ENCODE measurements around the gene LPP. TPM values are rescaled to one million over a fixed set of nuclear protein-coding genes. Genes with fewer than 3 reads are reported as not detected.

The LPP gene
- polyA plus RNA-seq, 3 donors = 14.1 to 23.2 (median 15.3) TPM

DNA sequence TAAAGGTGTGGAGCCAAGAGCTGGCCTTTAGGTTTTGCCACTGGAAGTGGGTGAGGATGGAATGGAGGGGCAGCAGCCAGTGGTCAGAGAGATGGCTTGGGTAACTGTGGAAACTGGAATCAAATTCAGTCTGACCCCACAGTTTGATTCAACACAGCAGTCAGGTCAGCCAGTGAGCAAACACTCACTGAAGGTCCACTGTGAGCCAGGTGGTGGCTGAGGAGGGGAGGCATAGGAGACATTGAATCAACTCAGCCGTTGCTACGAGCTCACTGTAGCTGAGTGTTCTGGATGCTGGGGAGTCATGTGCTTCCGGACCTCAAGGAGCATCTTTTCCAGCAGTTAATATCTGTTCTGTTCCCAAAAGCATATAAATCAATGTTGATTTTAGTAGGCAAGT is 37.5 kb downstream of the LPP start:
- Histone ChIP-seq H3K79me2 (ENCODE audit: insufficient read depth, low read length) (peaks cover 23% of the 10 kb centered on the region), H2AFZ (ENCODE audit: insufficient read depth, low read depth, low read length, poor library complexity, severe bottlenecking) (no peak overlapping the region), H3K27me3 (ENCODE audit: control insufficient read depth in 2 of 2, insufficient read depth in 2 of 2, low read length in 2 of 2) (no peaks in the 10 kb centered on the region), H4K20me1 (ENCODE audit: insufficient read depth, low read length) (peaks cover 7% of the 10 kb centered on the region), H3K27ac (ENCODE audit: low read depth in 1 of 2, low read length in 2 of 2) (no peak overlapping the region), H3K4me2 (replicated peaks; ENCODE audit: extremely low read depth, low read length, poor library complexity, severe bottlenecking) (no peak overlapping the region), H3K9me3 (replicated peaks in 1 of 2; ENCODE audit: control insufficient read depth in 1 of 2, insufficient read depth in 1 of 2, low read length in 2 of 2) (no peaks in the 10 kb centered on the region), H3K9ac (ENCODE audit: insufficient read depth, low read length, poor library complexity, severe bottlenecking) (no peak overlapping the region), H3K4me1 (ENCODE audit: control insufficient read depth in 1 of 2, insufficient read depth in 2 of 2, low read length in 2 of 2) (peaks cover 26 to 38% of the 10 kb centered on the region in 2 donors), H3K36me3 (replicated peaks in 1 of 2; ENCODE audit: control insufficient read depth in 1 of 2, insufficient read depth in 2 of 2, low read length in 2 of 2) (peaks cover 0 to 7% of the 10 kb centered on the region in 2 donors), H3K4me3 (replicated peaks in 1 of 3; ENCODE audit: low read depth in 2 of 3, low read length in 3 of 3) (no peak overlapping the region)
- H3K27ac Mint-ChIP-seq = peak overlapping the region in 4 of 7 donors; percentile 8 to 73 (median 31)
- peaks cover 0 to 3% (median 0%) of the 10 kb centered on the region in 3 donors for H3K27me3 Mint-ChIP-seq (ENCODE audit: low read depth in 3 of 3)
- DNase-seq = no peak
- no peak overlapping the region for H3K4me3 Mint-ChIP-seq
- 90% methylated on average over 2 of the region's 3 CpGs for WGBS (ENCODE audit: insufficient coverage)
- TF ChIP-seq, protein P1, sequence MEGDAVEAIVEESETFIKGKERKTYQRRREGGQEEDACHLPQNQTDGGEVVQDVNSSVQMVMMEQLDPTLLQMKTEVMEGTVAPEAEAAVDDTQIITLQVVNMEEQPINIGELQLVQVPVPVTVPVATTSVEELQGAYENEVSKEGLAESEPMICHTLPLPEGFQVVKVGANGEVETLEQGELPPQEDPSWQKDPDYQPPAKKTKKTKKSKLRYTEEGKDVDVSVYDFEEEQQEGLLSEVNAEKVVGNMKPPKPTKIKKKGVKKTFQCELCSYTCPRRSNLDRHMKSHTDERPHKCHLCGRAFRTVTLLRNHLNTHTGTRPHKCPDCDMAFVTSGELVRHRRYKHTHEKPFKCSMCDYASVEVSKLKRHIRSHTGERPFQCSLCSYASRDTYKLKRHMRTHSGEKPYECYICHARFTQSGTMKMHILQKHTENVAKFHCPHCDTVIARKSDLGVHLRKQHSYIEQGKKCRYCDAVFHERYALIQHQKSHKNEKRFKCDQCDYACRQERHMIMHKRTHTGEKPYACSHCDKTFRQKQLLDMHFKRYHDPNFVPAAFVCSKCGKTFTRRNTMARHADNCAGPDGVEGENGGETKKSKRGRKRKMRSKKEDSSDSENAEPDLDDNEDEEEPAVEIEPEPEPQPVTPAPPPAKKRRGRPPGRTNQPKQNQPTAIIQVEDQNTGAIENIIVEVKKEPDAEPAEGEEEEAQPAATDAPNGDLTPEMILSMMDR (IDR thresholded peaks at IDR 0.05) = no peak
- peaks cover 40 to 48% of the 10 kb centered on the region in 2 donors for H3K36me3 Mint-ChIP-seq
- intact Hi-C loops (cut with micrococcal nuclease) = no loop called here
- peaks cover 44% of the 10 kb centered on the region for H3K4me1 Mint-ChIP-seq
- H3K9me3 Mint-ChIP-seq = peaks cover 0 to 1% (median 0%) of the 10 kb centered on the region in 7 donors

DNA sequence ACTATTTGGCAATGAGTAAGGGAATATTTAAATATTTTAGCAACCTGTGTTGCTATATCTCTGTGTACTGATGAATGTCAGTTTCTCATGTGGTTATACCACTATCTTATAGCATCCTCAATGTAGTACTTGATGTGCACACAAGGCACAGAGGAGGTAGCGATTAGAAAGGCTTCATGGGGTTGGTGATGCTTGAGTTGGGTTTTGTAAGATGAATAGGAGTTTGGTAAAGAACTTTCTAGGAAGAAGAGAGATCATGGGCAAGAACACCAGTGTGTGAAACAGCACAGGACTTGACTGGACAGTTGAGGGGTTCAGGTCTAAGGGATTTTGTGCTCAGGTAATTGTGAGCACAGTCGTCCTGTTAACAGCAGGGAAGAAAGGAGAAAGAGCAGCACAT is 38.1 kb downstream of the LPP start:
- Histone ChIP-seq H3K27me3 (ENCODE audit: control insufficient read depth in 2 of 2, insufficient read depth in 2 of 2, low read length in 2 of 2) (no peaks in the 10 kb centered on the region), H3K79me2 (ENCODE audit: insufficient read depth, low read length) (peaks cover 25% of the 10 kb centered on the region), H3K9me3 (replicated peaks in 1 of 2; ENCODE audit: control insufficient read depth in 1 of 2, insufficient read depth in 1 of 2, low read length in 2 of 2) (no peaks in the 10 kb centered on the region), H3K36me3 (replicated peaks in 1 of 2; ENCODE audit: control insufficient read depth in 1 of 2, insufficient read depth in 2 of 2, low read length in 2 of 2) (peaks cover 0 to 7% of the 10 kb centered on the region in 2 donors), H3K4me1 (ENCODE audit: control insufficient read depth in 1 of 2, insufficient read depth in 2 of 2, low read length in 2 of 2) (peaks cover 23 to 38% of the 10 kb centered on the region in 2 donors), H3K4me3 (replicated peaks in 1 of 3; ENCODE audit: low read depth in 2 of 3, low read length in 3 of 3) (no peak overlapping the region), H4K20me1 (ENCODE audit: insufficient read depth, low read length) (peaks cover 13% of the 10 kb centered on the region), H3K27ac (ENCODE audit: low read depth in 1 of 2, low read length in 2 of 2) (no peak overlapping the region), H2AFZ (ENCODE audit: insufficient read depth, low read depth, low read length, poor library complexity, severe bottlenecking) (no peak overlapping the region), H3K4me2 (replicated peaks; ENCODE audit: extremely low read depth, low read length, poor library complexity, severe bottlenecking) (no peak overlapping the region), H3K9ac (ENCODE audit: insufficient read depth, low read length, poor library complexity, severe bottlenecking) (no peak overlapping the region)
- Mint-ChIP-seq H3K9me3 (peaks cover 0 to 1% (median 0%) of the 10 kb centered on the region in 7 donors), H3K27ac (no peak overlapping the region), H3K4me1 (peaks cover 44% of the 10 kb centered on the region), H3K4me3 (no peak overlapping the region), H3K36me3 (peaks cover 43 to 53% of the 10 kb centered on the region in 2 donors), H3K27me3 (ENCODE audit: low read depth in 3 of 3) (peaks cover 0 to 3% (median 2%) of the 10 kb centered on the region in 3 donors)
- no peak for DNase-seq
- 100% methylated on average over 1 of the region's 2 CpGs for WGBS (ENCODE audit: insufficient coverage)
- TF ChIP-seq, protein P1 (IDR thresholded peaks at IDR 0.05) = no peak
- intact Hi-C loops (cut with micrococcal nuclease) = no loop called here

Measured in CD14-positive monocyte (primary cell).